ENCODE data around the gene GALNT18. TPM values are rescaled to one million over a fixed set of nuclear protein-coding genes. Genes with fewer than 3 reads are reported as not detected.

Gene GALNT18
- total and polyA plus RNA-seq, 2 experiments from 2014 or later: 4.3 to 10.8 TPM

- Histone ChIP-seq H3K4me1 (ENCODE audit: insufficient read depth) (no peaks in the 10 kb centered on the region), H3F3A (replicated peaks; ENCODE audit: low read depth) (no peaks in the 10 kb centered on the region), H3K79me2 (replicated peaks; ENCODE audit: insufficient read depth) (no peaks in the 10 kb centered on the region), H3K4me2 (no peak overlapping the region), H3K27me3 (ENCODE audit: insufficient read depth) (no peaks in the 10 kb centered on the region), H2AFZ (no peak overlapping the region), H3K9me2 (ENCODE audit: insufficient read depth) (no peaks in the 10 kb centered on the region), H3K4me3 (no peak overlapping the region), H3K36me3 (ENCODE audit: insufficient read depth) (no peaks in the 10 kb centered on the region), H4K20me1 (replicated peaks; ENCODE audit: insufficient read depth) (no peaks in the 10 kb centered on the region), H3K27ac (ENCODE audit: low read depth) (no peak overlapping the region)
- DNase-seq (ENCODE audit: low spot score): no peak
- no peak overlapping the region for H3K4me3 Mint-ChIP-seq
- no peaks in the 10 kb centered on the region for H3K36me3 Mint-ChIP-seq (ENCODE audit: low read depth)
- H3K4me1 Mint-ChIP-seq: peaks cover 4% of the 10 kb centered on the region
- no peaks in the 10 kb centered on the region for H3K9me3 Mint-ChIP-seq
- no peak overlapping the region for H3K27ac Mint-ChIP-seq
- no peak; the same call in 2 of the 3 replicates for ATAC-seq
- H3K27me3 Mint-ChIP-seq (ENCODE audit: insufficient read depth, low read depth, poor library complexity): peaks cover 2% of the 10 kb centered on the region
- TF ChIP-seq EZH2 (IDR thresholded peaks at IDR 0.05; ENCODE audit: low read depth, unreplicated experiment) (no peak), POLR2AphosphoS5 (IDR thresholded peaks at IDR 0.05; ENCODE audit: low read depth) (no peak), ZNF114 (CRISPR knock-in tag; IDR thresholded peaks at IDR 0.05) (no peak), EZH2phosphoT487 (IDR thresholded peaks at IDR 0.05; ENCODE audit: unreplicated experiment) (no peak), JUNB (IDR thresholded peaks at IDR 0.05; ENCODE audit: unreplicated experiment) (no peak), ETS1 (IDR thresholded peaks at IDR 0.05) (no peak), ZNF331 (CRISPR knock-in tag; IDR thresholded peaks at IDR 0.05; ENCODE audit: low read depth) (no peak), NANOG (IDR thresholded peaks at IDR 0.05; ENCODE audit: borderline replicate concordance) (no peak), STAT1 (IDR thresholded peaks at IDR 0.05; ENCODE audit: unreplicated experiment) (no peak), CTCF (conservative IDR thresholded peaks at IDR 0.05; ENCODE audit: low read depth in 2 of 2) (no peak), REST (IDR thresholded peaks at IDR 0.05; ENCODE audit: unreplicated experiment) (no peak), CREB1 (CRISPR knock-in tag; IDR thresholded peaks at IDR 0.05; ENCODE audit: low read depth) (no peak), ZNF462 (CRISPR knock-in tag; IDR thresholded peaks at IDR 0.05) (no peak)
Measured at GRCh38 chr11:11531131-11531908, 90.5 kb downstream of the GALNT18 start.
